CD4-positive, alpha-beta T cell treated with Interleukin-4 for 4 hours (primary cell): ENCODE results near the gene SUN5.

Source experiments
- DNase-seq: peaks from one replicate; pipeline ENCODE4 v3.0.0-alpha.2; 2020

SUN5 gene

GRCh38 chr20:32991383-32991782 is 12.8 kb downstream of the SUN5 start:
- no peak for DNase-seq

DNA sequence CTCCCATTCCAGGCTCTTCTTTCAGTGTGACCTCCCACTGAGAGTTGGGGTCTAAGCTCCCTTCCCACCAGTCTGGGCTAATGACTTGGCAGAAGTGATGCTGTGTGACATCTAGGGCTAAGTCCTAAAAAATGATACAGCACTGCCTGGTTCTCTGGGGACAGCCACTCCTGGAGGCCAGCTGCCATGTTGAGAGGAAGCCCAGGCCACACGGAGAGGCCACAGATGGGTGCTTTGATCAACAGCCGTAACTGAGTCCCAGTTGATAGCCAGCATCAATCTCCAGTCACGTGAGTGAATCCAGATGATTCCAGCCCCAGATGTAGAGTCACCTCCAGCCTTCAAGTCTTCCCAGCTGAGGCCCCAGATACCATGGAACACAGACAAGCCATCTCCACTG is 13.8 kb downstream of the SUN5 start:
- DNase-seq: no peak

GRCh38 chr20:32989507-32990283 is 14.5 kb downstream of the SUN5 start:
- DNase-seq: no peak

DNA sequence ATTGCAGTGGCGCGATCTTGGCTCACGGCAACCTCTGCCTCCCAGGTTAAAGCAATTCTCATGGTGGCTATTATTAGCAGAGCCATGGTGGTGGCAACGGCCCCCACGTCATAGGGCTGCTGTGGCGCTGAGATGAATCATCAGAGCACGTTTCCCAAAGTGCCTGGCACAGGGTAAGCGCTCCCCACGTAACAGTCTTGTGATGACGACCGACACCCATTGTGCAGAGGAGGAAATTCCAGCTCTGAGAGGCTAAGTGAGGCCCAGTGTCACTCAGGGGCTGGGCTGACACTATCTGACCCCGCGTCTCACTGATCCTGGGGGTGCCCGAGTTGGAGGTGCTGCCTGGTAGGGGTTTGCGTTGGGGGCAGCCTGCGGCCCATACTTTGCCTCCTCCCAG is 16.2 kb downstream of the SUN5 start:
- DNase-seq: no peak

- no peak for DNase-seq
These were observed 17.0 kb downstream of the SUN5 start for GRCh38 chr20:32987044-32987825.

GRCh38 chr20:32986331-32986966 is 17.8 kb downstream of the SUN5 start:
- DNase-seq: no peak

DNA sequence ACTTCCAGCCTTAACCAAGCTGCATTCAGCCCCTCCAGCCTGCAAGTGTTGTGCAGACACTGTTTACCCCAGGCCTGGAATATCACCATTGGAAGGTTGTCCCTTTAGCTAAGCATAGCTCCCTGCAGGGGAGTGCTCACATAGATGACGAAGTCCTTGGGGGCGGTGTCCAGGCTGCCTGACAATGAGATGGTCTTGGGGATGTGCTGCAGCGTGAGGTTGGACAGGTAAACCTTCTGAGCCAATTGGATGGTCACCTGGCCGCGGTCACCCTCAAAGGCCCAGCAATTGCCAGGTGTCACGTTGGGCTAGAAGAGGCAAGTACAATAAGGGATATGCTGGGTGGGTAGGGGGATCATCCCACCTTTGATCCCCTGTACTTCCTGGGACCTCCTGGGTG is 18.6 kb downstream of the SUN5 start:
- DNase-seq: no peak

DNA sequence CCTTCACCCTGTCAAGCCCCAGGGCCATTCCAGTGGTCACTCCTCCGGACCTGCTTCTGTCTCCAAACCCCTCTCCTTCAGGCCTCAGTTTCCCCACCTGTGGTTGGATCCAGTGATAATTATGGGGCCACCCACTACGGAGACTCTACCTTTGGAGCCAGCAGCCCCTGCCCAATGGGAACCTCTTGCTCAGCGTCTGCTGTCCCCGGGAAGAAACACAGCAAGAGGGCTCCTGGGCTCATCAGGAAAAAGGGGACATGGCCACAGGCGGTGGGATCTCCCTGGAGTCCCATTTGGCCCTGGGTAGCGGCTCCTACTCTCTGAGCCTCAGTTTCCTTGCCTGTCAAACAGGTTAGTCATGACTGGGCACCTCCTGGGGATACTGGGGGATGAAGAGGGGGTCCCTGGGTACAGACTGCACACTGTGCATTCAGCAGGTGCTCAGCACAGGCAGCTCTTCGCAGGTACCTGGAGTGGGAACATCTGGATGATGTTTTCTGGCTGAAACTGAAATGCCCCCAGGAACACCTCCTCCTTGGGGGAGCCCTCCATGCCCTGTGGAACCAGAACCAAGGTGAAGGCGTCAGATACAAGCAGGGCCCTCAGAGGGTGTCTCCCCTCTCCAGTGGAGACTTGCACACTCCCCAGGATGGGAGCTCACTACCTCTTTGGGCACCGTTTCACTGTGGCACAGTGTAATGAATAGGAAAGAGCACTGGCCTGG is 19.4 kb downstream of the SUN5 start:
- DNase-seq: no peak

DNA sequence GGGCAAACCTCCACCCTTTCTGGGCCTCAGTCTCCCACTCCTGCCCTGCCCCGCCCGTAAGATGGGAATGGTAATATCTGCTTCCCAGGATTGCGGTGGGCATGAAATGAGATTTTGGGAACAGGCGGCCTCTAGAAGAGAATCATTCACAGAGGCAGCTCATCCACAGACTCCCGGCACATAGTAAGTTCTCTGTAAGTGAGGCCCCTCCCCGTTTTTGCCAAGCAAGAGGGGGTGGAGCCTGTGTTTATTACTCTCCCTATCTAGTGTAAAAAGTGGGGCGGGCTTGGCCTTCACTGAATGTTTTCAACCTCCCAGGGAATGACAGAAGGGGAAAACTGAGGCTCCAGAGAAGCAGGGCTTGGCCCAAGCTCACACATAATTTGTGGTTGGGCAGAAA is 20.0 kb downstream of the SUN5 start:
- DNase-seq: no peak

DNA sequence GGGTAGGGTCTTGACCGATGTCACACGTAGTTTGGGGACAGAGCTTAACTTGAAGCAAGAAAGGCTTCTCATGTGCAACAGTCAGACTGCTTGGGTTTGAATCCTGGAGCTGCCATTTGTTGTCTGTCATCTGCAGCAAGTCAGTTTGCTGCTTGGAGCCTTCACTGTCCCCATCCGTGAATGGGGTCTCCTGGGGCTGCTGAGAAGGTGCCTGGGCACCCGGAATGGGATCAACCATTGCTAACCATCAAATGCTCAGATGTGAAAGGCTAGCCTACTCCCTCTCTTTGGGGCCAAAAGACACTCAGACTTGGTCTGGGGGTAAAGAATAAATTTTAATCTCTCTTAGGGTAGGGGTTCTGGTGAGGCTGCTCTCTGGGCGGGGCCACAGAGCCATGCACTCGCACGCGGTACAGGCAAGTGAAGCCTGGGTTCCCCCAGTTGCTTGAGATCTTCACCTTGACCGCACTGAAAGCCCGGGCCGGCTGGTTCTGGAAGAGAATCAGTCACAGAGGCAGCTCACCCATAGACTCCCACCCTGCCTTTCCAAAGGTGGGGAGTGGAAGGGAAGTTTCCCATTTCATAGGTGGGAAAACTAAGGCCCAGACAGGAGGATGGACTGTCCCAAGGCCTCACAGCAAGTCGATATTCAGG is 20.6 kb downstream of the SUN5 start:
- DNase-seq: no peak

- no peak for DNase-seq
These were observed 21.4 kb downstream of the SUN5 start for GRCh38 chr20:32982617-32983458.

DNA sequence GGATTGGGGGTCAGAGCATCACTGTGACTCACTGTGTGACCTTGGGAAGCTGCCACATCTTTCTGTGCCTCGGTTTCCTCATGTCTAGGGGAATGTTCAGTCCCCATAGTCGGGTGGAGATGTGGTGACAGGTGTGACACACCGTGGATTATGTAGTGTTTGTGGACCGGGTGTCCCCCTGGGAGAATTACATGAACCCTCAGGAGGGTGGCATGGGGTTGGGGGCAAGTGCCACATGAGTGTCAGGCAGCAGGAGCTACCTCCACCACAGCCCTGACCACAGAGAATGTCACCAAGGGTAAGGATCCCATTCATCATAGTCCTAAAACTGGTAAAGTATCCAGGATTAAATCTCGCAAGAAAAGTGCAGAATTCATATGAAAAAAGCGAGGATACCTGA is 23.2 kb downstream of the SUN5 start:
- no peak for DNase-seq

GRCh38 chr20:32980131-32980941 is 23.9 kb downstream of the SUN5 start:
- no peak for DNase-seq

DNA sequence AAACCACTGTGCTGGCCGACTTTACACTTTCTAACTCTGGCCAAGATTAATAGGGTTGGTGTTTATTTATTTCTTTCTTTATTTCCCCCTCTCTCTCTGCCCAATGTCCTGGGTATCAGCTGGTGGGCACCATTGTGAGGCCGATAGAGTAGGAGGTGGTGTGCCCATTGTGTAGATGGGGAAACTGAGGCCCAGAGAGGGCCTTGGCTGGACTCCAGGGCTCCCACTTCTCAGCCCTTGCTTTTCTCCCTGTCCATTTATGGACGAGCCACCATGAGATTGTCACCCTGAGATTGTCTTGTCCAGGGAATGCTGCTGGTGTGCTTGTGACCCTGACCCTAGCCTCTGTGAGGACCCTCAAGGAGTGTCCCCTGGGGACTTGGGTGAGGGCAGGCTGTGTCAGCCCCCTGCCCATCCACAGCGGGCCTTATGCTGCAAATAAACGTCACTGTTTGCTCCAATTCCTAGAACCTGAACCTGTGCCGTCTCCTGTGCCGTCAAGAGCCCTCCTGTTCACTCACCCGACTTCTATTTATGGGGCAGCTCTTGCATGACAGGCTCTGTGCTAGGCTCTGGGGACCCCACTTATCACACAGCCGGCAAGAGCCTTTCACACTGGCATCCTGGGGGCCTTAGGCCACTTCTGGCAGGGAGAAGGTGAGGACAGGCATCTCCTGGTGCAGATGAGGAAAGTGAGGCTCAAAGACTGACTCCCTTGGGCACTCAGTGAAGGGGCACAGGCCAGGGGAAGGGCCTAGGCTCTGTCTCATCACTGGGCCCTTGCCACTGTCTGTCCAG is 24.8 kb downstream of the SUN5 start:
- DNase-seq: no peak

GRCh38 chr20:32978009-32978335 is 26.3 kb downstream of the SUN5 start:
- no peak for DNase-seq

GRCh38 chr20:32977281-32978008 is 26.8 kb downstream of the SUN5 start:
- DNase-seq: no peak

- DNase-seq: no peak
These were observed 27.5 kb downstream of the SUN5 start for GRCh38 chr20:32976746-32977145.

- no peak for DNase-seq
These were observed 28.2 kb downstream of the SUN5 start for GRCh38 chr20:32975698-32976674.
